ENCODE measurements around the gene TNFRSF12A. TPM values are rescaled to one million over a fixed set of nuclear protein-coding genes. Genes with fewer than 3 reads are reported as not detected.

Gene TNFRSF12A
- total and polyA plus RNA-seq, 11 donors, result 27.8 to 824 (median 97.1) TPM

GRCh38 chr16:3047387-3047720 is 27.2 kb downstream of the TNFRSF12A start:
- H3K27ac ChIP-seq, result no peak overlapping the region
- ATAC-seq (no peak), DNase-seq (no peak)
- H3K4me1 ChIP-seq, result peaks cover 4 to 34% (median 16%) of the 10 kb centered on the region in 12 donors
- no peaks in the 10 kb centered on the region for H3K9me3 ChIP-seq
- peaks cover 32 to 78% (median 50%) of the 10 kb centered on the region in 9 donors for H3K27me3 ChIP-seq
- H3K36me3 ChIP-seq, result no peaks in the 10 kb centered on the region
- peak overlapping the region in 1 of 12 donors; percentile 66 for H3K4me3 ChIP-seq
- TF ChIP-seq POLR2A (IDR thresholded peaks at IDR 0.05), result no peak
- TF ChIP-seq CTCF (IDR thresholded peaks at IDR 0.05), result no peak
- intact Hi-C loops (cut with DNase I), result no loop called here
- 18 to 30% (median 26%) methylated on average over 9 to 13 of the region's 13 CpGs for WGBS, 4 donors

GRCh38 chr16:3049921-3050481 is 29.8 kb downstream of the TNFRSF12A start:
- no peak overlapping the region for H3K4me3 ChIP-seq
- H3K27me3 ChIP-seq, result peaks cover 19 to 51% (median 32%) of the 10 kb centered on the region in 9 donors
- H3K36me3 ChIP-seq, result no peaks in the 10 kb centered on the region
- no peak for TF ChIP-seq POLR2A (IDR thresholded peaks at IDR 0.05)
- TF ChIP-seq CTCF (IDR thresholded peaks at IDR 0.05), result no peak
- H3K27ac ChIP-seq, result no peak overlapping the region
- 83 to 88% (median 85%) methylated on average over 14 to 26 of the region's 26 CpGs for WGBS, 4 donors
- intact Hi-C loops (cut with DNase I), result loop anchor here in 2 of 10 donors (10.0 kb wide), 2 partner anchors 115 to 405 kb away; no protein-coding TSS in a partner anchor
- peaks cover 4 to 32% (median 16%) of the 10 kb centered on the region in 12 donors for H3K4me1 ChIP-seq
- no peak for ATAC-seq
- H3K9me3 ChIP-seq, result no peaks in the 10 kb centered on the region
- no peak for DNase-seq

GRCh38 chr16:3050487-3050886 is 30.3 kb downstream of the TNFRSF12A start:
- H3K36me3 ChIP-seq, result no peaks in the 10 kb centered on the region
- peaks cover 0 to 32% (median 14%) of the 10 kb centered on the region in 12 donors for H3K4me1 ChIP-seq
- TF ChIP-seq POLR2A (IDR thresholded peaks at IDR 0.05), result no peak
- no peak for TF ChIP-seq CTCF (IDR thresholded peaks at IDR 0.05)
- WGBS, 4 donors, result 81 to 84% (median 83%) methylated on average over 5 of the region's 5 CpGs
- DNase-seq (no peak), ATAC-seq (no peak)
- H3K27me3 ChIP-seq, result peaks cover 15 to 47% (median 27%) of the 10 kb centered on the region in 9 donors
- intact Hi-C loops (cut with DNase I), result loop anchor here in 2 of 10 donors (10.0 kb wide), 2 partner anchors 114 to 404 kb away; no protein-coding TSS in a partner anchor
- H3K4me3 ChIP-seq, result no peak overlapping the region
- H3K9me3 ChIP-seq, result no peaks in the 10 kb centered on the region
- H3K27ac ChIP-seq, result no peak overlapping the region

GRCh38 chr16:3051009-3051408 is 30.8 kb downstream of the TNFRSF12A start:
- ATAC-seq (no peak), DNase-seq (no peak)
- no peak overlapping the region for H3K27ac ChIP-seq
- peaks cover 0 to 30% (median 9%) of the 10 kb centered on the region in 12 donors for H3K4me1 ChIP-seq
- WGBS, 4 donors, result 23 to 41% (median 28%) methylated on average over 4 of the region's 4 CpGs
- H3K36me3 ChIP-seq, result no peaks in the 10 kb centered on the region
- intact Hi-C loops (cut with DNase I), result loop anchor here in 2 of 10 donors (10.0 kb wide), 2 partner anchors 114 to 404 kb away; no protein-coding TSS in a partner anchor
- H3K9me3 ChIP-seq, result no peaks in the 10 kb centered on the region
- H3K27me3 ChIP-seq, result peaks cover 11 to 41% (median 22%) of the 10 kb centered on the region in 9 donors
- TF ChIP-seq CTCF (IDR thresholded peaks at IDR 0.05) (no peak), POLR2A (IDR thresholded peaks at IDR 0.05) (no peak)
- H3K4me3 ChIP-seq, result no peak overlapping the region
